Myocyte (in vitro differentiated cells): Measurements from ENCODE around the gene RASL12. TPM values are rescaled to one million over a fixed set of nuclear protein-coding genes. Genes with fewer than 3 reads are reported as not detected.
"Not testable (repeated sequence)": the region's sequence is repeated elsewhere in the genome, so short reads cannot be mapped to it uniquely, and the experiment has no call there.

Experiments used
- DNase-seq: peaks from one replicate; pipeline ENCODE4 v3.0.0-alpha.2; 2012; ENCODE audit warnings: low read depth
- polyA plus RNA-seq: library from polyadenylated mRNA; unstranded; fragments of >200 nt; gene quantifications from one replicate; pipeline ENCODE4 v1.2.1, GENCODE V29; 2012; ENCODE audit warnings: missing spikeins
- total RNA-seq: library from RNA; depleted of rRNA; stranded (reverse); fragments of >200 nt; gene quantifications from 2 replicates; pipeline ENCODE4 v1.2.3, GENCODE V29; 2014

Gene RASL12, protein sequence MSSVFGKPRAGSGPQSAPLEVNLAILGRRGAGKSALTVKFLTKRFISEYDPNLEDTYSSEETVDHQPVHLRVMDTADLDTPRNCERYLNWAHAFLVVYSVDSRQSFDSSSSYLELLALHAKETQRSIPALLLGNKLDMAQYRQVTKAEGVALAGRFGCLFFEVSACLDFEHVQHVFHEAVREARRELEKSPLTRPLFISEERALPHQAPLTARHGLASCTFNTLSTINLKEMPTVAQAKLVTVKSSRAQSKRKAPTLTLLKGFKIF
- 0.94 TPM in 1 of 2 replicates, not detected in the other for total RNA-seq
- 0.05 TPM for polyA plus RNA-seq

DNA sequence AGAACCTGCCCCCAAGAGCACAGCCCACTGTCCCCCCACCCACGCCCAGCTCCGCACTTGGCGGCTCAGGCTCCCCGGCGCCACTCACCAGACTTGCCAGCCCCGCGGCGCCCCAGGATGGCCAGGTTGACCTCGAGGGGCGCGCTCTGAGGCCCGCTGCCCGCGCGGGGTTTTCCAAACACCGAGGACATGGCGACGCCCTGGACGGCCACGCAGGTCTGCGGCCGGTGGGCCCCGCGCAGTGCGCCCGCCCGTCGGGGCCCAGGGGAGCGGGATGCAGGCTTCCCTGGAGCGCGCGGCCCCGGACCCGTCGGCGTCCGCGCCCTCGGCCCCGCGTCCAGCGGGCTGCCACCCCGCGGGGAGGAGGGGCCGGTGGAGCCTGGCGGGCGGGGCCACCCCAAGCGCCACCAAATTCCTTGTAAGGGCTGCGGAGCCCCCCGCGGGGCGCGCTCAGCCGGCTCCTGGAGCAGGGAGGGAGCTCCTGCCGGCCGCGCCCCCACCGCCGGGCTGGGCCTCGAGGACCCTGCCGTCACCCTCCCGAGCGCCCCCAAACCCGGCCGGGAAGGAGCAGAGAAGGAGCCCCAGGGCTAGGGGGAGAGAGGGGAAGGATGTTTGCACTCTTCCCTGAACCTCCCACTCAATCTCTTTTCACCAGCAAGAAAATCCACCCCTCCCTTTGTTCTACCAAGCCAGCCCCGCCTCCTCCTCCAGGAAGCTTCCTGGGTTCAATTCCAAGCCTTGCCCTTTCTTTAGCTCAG is at the start of gene RASL12:
TSS of gene RASL12 (minus strand) at position 347 of the 758 bp plus-strand sequence. CDS start at position 191, 156 bp downstream.
- DNase-seq = no peak

DNA sequence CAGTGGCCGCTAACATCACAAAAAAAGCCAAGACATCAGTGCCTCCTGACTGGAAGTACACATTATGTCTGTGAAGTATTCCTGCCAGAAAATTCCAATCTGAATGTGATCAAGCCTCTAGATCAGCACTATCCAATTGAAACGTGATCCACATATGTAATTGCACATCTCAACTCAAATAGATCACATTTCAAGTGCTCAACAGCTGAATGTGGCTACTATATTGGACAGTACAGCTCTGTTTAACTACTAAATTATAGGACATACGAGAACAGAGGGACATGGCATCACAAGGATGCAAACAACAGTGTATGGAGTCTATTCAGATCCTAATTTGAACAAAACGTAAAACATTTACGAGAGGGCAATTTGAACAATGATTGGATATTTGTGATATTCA is 47.8 kb upstream of the RASL12 start:
- DNase-seq = peak; percentile 40

DNA sequence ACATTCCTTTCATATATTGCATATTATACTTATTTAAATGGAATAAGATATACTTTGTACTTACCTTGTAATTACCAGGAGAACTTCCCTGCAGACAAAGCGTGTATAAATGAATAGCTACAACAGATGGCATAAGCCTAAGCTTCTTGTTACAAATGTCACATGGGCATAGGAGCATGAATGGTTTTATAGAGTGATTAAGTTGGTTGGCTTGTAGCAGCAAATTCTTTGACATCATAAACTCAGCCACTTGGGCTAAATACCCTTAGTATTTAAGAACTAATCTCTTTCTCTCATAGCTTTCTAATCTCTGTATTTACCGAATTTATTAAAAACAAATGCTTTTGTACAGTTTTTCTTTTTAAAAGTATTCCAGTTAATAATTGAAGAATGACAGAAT is 47.3 kb upstream of the RASL12 start, which contains the start of gene UBAP1L:
TSS of gene UBAP1L (minus strand) at position 115 of the 400 bp plus-strand sequence. CDS start 8,985 bp downstream, outside the sequence.
- DNase-seq = peak; percentile 51

DNA sequence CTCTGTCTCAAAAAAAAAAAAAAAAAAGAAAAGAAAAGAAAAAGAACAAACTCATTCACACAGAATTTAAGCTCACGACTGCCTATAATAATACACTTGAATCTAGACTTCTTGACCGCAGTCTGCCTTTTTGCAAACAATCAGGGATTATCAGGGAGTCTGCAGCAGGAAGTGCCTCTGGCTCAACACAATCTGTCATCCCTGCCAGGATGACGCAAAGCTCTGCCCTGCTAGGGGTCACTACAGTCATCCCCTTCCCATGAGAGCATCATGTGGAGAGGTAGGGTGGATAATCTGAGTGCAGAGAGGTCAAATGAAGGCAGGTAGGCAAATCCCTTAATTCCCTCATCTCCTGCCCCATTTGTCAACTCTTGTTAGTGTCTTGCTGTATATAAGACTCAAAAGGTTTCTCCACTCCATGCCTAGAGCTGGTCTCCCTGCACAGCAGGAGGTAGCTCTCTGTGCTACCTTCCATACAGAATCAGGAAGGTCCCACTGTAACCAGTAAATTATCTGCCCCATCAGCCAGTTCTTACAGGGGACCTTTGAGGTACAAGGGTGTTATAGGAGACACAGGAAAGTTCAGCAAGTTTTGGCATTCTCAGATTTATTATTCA is 43.0 kb upstream of the RASL12 start:
- no peak for DNase-seq

DNA sequence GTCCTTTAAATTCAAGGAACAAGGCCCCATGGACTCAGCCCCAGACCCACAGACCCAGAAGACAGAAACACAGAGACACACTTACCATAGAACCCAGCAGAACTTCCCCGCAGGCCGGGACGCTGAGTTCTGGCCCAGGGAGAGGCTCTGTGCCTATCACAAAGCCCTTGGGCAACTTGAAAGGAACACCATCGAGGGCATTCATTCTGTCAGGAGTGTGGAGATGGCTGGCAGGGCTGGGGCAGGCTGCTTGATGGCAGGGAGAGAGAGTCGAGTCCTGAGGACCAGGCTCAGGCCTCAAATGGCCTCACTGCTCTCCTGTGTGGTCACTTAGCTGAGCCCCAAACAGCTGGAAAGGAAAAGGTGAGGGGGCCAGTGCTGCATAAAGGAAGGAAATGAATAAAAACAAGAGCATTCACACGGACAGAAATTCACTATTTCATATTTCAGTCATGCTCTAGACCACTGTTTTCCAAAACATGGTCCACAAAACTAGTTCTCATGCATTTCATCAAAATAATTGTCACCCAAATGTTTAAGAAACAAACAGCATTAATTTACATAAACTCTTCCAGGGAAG is 38.3 kb upstream of the RASL12 start:
- no peak for DNase-seq

DNA sequence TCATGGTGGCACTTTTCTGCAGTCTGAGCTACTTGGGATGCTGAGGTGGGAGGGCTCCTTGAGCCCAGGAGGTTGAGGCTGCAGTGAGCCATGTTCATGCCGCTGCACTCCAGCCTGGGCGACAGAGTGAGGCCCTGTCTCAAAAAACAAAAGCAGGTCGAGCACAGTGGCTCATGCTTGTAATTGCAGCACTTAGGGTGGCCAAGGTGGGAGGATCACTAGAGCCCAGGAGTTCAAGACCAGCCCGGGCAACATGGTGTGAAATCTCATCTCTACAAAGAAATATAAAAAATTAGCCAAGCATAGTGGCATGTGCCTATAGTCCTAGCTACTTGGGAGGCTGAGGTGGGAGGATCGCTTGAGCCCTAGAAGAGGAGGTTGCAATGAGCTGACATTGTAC is 37.2 kb upstream of the RASL12 start:
- no peak for DNase-seq

DNA sequence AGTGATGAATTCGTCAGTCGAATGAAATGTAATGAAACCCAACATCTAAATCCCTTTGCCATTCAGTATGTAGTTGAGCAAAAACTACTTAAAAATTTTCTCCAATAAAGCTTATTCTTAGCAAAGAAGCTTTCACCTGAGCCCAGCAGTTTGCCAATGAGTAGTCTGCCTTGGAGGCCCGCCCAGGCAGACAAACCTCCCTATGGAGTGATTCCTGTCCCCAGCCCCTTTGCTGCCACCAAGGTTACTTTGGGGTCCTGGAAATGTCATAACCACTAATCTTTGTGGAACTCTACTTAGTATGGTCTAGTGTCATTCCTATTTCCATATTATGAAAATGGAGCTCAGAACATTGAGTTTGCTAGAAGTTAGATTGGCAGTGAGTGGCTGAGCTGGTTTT is 35.1 kb upstream of the RASL12 start:
- DNase-seq = no peak

DNA sequence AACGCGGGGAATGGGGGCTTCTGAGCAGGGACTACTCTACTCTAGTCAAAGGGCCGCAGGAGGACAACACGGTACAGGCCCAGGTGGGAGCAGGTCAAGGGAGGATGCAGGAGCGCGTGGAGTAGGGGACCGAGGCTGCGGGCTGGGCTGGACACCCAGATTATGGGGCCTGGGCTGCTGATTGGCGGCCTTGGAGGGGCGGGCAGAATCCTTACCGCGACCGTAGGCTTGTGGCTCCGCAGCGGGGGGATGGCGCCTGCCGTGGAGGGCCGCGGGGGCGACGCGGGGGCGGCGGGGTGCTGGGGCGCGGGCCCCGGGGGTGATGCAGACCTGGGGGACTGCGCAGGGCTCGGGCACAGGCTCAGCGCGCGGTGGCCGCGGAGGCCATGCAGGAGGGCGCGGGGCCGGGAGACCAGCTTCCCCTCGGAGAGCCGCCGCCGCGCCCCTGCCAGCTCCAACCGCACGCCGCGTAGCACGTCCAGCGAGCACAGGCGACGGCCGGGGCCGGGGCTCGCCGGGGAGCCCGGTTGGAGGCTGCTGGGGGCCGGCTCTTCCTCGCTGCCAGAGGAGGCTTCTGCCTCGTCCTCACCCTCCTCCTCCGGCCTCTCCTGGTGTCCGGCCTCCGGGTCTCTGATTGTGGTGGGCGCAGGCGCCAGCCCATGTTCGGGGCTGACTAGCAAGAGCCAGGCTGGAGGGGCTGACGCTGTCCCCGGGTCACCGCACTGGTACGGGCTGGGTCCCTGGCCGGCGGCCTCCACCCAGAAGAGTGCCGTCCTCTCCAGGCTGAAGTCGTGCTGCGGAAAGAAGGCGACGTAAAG is 34.3 kb upstream of the RASL12 start:
- no peak for DNase-seq

DNA sequence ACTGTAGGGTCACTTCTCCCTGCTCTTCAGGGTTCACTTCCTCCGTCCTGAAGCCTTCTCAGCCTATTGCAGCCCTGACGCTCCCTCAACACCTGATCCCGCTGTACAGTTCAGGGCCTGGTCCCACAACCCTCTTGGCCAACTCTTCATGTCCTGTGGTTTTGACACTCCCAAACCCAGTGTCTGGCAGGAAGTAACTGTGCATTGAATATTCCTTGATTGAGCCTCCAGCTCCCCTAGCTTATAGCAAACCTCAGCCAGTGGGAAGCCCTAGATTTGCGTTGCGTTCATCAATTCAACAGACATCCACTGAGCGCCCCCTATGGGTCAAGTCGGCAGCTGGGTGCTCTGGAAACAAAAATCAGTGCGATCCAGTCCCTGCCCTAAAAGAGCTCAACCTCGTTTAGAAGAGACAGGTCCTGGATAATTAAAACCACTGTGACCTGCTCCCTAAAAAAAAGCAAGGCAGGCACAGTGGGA is 33.7 kb upstream of the RASL12 start:
- DNase-seq = peak; percentile 33

DNA sequence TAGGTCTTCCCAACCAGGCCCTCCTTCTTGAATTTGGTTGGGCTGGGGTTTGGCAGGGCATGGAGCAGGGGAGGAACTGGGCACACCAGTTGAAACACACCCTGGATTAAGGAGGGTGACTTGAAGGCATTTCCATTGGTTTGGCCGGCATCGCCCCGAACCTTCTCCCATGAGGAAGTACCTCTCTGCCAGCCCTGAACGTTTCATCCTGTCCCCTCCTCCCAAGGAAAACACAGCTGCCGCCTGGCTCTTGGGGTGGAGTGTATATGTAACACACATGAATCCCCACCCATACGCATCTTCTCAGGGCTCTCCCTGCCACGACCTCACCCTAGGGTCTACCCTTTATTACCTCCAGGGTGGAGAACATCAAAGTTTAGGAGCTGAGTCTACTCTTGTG is 32.7 kb upstream of the RASL12 start:
- DNase-seq = no peak

DNA sequence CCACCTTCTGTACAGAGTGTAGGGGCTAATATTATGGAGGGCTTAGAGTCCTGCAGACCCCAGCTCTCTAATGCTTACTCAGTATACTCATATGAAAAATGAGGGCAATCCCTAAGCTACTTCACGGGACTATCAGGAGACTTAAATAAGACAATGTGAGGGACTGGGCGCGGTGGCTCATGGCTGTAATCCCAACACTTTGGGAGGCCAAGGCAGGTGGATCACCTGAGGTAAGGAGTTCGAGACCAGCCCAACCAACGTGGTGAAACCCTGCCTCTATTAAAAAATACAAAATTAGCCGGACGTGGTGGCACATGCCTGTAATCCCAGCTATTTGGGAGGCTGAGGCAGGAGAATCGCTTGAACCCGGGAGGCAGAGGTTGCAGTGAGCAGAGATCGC is 32.0 kb upstream of the RASL12 start:
- not testable (repeated sequence) for DNase-seq

DNA sequence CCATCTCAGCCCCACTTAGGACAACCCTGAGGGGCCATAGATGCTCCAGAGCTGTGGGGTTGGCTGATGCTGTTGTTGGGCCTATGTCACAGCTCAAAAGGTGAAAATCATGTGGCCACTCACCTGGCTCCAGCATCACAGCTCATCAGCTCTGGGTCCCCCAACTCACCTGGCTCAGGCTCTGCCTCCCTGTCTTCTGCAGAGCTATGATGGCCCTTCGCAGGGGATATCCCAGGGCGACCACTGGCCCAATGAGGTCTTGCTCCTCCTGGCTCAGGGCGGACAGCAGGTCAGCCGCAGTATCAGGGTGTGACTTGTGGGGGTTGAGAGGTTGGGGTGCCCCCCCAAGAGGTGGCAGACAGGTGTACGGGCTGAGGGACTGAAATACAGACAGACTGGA is 31.5 kb upstream of the RASL12 start:
- DNase-seq = no peak

DNA sequence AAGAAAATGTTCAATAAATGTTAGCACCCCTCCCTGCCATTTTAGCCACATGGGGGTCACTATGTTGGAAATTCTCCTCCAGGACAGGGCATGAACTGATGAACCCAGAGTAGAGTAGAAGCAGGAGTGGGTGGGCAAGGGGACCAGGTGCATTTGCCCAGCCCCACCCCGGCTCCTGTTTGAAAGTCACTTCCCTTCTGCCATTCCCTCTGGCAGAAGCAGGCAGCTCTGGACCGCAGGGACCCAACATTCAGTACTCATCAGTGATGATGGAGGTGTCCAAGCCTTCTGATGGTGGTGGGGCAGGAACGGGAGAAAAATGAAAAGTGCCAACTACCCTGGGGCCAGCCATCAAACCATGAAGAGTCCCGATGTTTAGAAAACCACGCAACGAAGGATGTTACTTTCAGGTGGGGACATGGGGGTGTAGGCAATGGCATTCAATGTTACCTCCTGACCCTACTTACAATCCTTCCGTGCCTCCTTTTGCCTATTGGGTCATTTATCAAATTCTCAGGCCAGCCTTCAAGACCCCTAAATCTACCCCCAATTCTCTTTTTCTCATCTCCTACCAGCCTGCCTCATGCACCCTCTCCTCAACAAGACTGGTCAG is 30.0 kb upstream of the RASL12 start:
- no peak for DNase-seq

DNA sequence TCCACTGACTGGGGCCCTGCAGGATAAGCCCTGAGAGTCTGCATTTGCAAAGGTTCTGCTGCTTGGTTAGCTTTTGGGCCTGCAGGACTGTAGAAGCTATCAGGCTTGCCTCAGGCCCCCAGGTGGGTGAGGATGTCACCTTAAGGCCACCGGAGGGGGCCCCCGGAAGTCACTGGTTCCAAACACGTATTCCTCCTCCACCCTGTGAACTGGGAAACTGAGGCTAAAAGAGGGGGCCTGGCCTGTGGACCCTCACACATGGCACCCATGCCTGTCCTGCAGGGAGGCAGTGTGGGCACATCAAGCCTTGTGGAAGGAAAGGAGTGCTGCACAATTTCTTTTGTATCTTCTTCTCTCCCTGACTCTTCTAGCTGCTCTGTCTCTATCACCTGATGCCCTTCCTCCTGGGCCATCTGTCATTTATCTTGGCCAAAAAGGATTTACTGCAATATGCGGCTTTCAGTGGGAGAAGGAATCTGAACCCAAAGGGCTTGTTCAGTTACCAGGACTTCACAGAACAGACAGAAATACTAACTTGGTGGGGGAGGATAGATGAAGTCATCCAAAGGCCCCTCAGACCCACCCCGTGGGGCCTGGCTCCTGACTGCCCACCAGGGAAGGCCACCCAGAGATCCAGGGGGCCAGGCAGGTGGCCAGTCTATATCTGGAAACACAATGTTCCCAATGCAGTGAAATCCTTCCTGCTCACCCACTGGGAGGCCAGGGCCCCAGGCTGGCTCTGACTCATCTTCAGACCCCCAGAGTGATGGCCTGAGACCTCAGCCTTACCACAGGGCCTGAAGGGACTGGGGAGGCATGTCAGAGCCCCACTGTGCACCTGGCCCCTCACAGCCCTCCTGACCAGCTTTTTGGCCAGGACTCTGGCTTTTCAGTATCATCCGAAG is 28.9 kb upstream of the RASL12 start:
- peak; percentile 7 for DNase-seq

DNA sequence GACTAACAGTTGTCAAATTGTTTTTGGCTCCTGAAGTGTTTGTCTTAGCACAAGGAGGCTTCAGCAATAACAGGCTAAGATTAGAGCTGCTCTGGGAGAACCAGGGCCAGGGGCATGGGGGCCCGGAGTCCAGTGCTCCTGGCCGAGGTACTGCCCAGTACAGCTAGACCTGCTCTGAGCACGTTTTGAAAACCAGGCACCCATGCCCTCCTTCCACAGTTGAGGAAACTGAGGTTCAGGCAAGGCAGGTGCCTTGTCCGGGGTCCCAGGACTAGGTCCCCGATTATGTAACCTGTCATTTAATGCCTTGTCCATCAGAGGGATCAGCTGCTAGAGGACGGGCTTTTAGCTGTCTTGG is 27.9 kb upstream of the RASL12 start:
- no peak for DNase-seq

DNA sequence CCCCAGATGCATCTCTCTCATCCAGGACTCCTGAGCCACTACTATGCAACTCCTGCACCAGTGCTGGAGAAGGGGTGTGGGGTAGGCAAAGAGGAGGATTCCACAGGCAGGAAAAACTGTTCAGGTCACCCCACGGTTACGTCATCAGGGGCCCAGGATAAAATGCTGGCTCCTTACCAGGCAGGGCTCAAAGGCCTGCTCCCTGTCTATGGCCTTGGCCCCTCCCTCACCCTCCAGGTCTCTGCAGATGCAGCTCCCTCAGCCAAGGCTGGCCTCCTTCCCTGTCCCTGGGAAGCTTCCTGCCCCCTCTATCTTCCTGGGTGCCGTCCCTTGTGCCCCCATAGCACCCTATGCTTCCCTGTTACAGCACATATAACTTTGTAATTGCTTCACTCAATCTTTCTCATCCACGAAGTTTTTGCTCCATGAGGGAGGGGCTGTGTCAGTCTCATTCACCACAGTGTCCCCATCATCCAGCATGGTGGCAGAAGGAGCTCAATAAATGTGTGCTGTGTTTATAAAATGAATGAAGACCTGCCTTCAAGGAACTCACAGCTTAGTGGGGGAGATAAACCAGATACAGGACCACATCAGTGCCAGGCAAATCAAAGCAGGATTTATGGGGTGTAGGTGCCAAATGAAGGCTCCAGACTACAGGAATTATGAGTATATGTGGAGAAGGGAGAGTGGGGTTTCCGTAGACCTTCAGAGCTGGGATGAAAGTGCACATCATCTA is 27.4 kb upstream of the RASL12 start:
- no peak for DNase-seq

DNA sequence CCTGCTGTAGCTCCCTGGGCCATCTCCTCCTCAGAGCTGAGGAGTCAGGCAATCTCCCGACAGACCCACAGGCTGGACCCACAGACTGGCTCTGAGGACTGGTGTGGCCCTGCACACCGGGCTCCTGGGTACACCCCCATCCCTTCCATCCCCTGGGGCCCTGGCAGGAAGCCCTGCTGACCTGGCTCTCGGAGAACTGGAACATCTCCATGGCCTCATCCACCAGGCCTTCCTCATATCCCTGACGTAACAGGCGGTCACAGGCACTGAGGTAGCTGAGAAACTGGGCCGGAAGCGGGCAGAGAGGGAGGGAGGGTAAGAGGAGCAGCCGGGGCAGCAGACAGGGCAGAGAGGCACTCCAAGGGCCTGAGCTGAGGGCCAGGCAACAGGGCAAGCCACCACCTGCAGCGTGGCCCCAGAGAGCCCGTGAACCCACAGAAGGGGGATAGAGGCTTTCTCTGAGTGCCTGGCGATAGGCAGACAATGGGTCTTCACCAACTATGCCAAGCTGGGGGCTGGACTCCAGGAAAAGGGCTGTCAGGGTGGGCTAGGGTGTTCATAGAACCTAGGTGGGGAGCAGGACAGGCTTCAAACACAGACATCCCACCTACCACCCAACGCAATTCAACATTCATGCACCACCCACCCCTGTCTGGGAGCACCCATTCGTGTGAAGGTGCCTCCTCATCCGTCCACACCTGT is 26.7 kb upstream of the RASL12 start:
- no peak for DNase-seq

DNA sequence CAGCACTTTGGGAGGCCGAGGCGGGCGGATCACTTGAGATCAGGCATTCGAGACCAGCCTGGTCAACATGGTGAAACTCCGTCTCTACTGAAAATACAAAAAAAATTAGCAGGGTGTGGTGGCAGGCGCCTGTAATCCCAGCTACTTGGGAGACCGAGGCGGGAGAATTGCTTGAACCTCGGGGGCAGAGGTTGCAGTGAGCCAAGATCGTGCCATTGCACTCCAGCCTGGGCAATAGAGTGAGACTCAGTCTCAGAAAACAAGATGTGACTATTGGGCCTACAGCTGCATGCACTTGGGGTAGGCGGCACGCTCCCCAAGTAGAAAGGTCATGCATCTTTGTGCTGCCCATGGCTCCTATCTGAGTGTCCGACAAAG is 26.0 kb upstream of the RASL12 start:
- not testable (repeated sequence) for DNase-seq
